ENCODE measurements around the gene ZXDC. TPM values are rescaled to one million over a fixed set of nuclear protein-coding genes. Genes with fewer than 3 reads are reported as not detected.

ZXDC gene
- total RNA-seq, 4 donors from 2014 or later, result 37.5 to 62.0 (median 52.3) TPM

DNA sequence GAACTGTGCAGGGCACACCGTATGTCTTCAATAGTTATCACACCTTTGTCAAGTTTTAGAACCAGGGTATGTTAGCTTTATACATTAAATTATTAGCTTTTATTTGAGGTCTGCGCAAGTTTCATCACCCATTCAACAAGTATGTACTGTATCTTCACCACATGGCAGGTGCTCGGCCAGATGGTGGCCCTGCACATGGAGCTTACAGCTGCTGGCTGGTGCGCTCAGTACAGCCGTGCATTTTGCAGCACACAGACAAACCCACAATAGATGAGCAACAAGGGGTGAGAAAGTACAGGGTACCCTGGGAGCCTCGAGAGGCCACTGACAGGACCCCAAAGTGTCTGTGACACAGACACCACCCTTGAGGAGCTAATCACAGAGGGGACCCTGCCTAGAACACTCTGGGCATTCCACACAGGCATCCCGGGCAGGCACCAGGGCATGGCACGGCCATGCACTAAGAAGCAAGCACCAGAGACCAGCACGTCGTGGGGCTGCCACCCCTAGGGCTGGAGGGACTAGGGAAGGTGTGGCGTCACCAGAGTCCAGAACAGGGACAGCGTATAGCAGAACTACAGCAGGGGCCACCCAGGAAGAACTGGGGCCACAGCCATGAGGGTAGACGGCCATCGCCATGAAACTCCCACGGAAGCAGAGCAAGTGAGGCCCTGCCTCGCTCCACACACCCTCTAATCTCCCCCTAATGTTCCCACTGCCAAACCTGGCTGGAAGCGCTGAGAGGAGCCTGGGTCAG, 27.4 kb downstream of the ZXDC start:
- no peak for TF ChIP-seq CTCF (IDR thresholded peaks at IDR 0.05)
- TF ChIP-seq POLR2A (IDR thresholded peaks at IDR 0.05), result no peak
- no peak overlapping the region for H3K4me3 ChIP-seq (ENCODE audit: low read depth, poor library complexity, severe bottlenecking)
- DNase-seq (ENCODE audit: low spot score in 2 of 2), result peak in 1 of 2 donors; percentile 80
- WGBS, 2 donors, result 83 to 91% methylated on average over 15 to 17 of the region's 17 CpGs
- intact Hi-C loops (cut with DNase I; ENCODE audit: low total_unique reads), result no loop called here

DNA sequence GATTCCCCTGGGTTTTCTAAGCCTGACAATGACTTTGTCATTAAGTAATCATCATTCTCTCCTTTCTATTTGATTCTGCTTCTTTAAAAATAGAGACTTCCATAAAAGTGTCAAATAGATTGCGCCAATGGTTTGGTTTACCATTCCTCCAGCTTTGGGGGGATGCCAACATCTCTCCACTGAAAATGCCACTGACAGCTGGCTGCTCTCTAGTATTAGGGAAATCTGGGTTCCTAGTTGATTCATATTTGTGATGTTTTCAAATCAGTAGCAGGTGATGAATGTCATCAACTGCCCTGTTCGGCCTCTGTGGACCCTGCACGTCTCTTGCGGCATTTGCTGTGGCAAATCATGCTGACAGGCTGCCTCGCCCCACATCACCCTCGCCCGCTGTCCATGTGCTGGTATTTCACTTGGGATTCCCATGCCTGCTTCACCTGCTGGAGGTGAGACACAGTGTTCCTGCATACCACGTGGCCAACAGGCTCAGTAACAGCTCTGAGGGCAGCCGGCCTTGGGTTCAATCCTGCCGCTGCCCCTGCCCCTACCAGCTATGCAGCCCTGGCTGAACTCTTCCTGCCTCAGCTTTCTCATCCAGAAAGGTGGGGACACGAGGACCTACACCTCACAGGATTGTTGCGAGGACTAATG, 28.1 kb downstream of the ZXDC start:
- peak in 1 of 2 donors; percentile 77 for DNase-seq (ENCODE audit: low spot score in 2 of 2)
- intact Hi-C loops (cut with DNase I; ENCODE audit: low total_unique reads), result no loop called here
- TF ChIP-seq CTCF (IDR thresholded peaks at IDR 0.05) (no peak), POLR2A (IDR thresholded peaks at IDR 0.05) (no peak)
- 88 to 93% methylated on average over 12 of the region's 12 CpGs for WGBS, 2 donors
- no peak overlapping the region for H3K4me3 ChIP-seq (ENCODE audit: low read depth, poor library complexity, severe bottlenecking)

GRCh38 chr3:126446791-126447190, 28.9 kb downstream of the ZXDC start:
- intact Hi-C loops (cut with DNase I; ENCODE audit: low total_unique reads), result no loop called here
- TF ChIP-seq POLR2A (IDR thresholded peaks at IDR 0.05), result no peak
- TF ChIP-seq CTCF (IDR thresholded peaks at IDR 0.05), result no peak
- no peak overlapping the region for H3K4me3 ChIP-seq (ENCODE audit: low read depth, poor library complexity, severe bottlenecking)
- peak in 1 of 2 donors; percentile 58 for DNase-seq (ENCODE audit: low spot score in 2 of 2)
- 72 to 74% methylated on average over 2 of the region's 2 CpGs for WGBS, 2 donors

DNA sequence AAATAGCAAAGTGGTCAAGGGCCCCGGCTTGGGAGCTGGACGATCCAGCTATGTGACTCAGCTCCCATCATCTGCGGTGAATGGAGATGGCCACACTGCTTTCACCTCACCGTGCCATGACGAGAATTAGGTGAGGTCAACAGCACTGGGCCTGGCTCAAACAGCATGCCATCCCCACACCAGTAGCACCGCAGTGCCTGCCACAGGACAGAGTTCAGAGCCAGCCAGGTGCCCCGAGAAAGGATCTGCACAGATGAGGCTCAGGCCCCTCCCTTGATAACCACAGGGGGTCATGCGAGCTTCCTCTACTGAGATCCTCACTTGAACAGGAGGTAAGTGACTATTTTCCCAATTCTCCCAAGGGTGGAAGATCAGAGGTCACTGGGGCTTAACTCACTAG, 29.4 kb downstream of the ZXDC start:
- peak in 1 of 2 donors; percentile 76 for DNase-seq (ENCODE audit: low spot score in 2 of 2)
- intact Hi-C loops (cut with DNase I; ENCODE audit: low total_unique reads), result no loop called here
- H3K4me3 ChIP-seq (ENCODE audit: low read depth, poor library complexity, severe bottlenecking), result no peak overlapping the region
- no peak for TF ChIP-seq CTCF (IDR thresholded peaks at IDR 0.05)
- TF ChIP-seq POLR2A (IDR thresholded peaks at IDR 0.05), result no peak
- WGBS, 2 donors, result 92 to 94% methylated on average over 8 of the region's 8 CpGs

GRCh38 chr3:126445506-126445905, 30.2 kb downstream of the ZXDC start:
- 67 to 70% methylated on average over 5 of the region's 5 CpGs for WGBS, 2 donors
- intact Hi-C loops (cut with DNase I; ENCODE audit: low total_unique reads), result no loop called here
- TF ChIP-seq CTCF (IDR thresholded peaks at IDR 0.05), result no peak
- TF ChIP-seq POLR2A (IDR thresholded peaks at IDR 0.05), result no peak
- DNase-seq (ENCODE audit: low spot score in 2 of 2), result peak in 1 of 2 donors; percentile 76
- no peak overlapping the region for H3K4me3 ChIP-seq (ENCODE audit: low read depth, poor library complexity, severe bottlenecking)

Measured in lower leg skin (tissue), 4 donors.